ENCODE results near the gene SMC2. TPM values are rescaled to one million over a fixed set of nuclear protein-coding genes. Genes with fewer than 3 reads are reported as not detected.

SMC2 gene
- total RNA-seq, 1 donor, result 6.9 TPM

DNA sequence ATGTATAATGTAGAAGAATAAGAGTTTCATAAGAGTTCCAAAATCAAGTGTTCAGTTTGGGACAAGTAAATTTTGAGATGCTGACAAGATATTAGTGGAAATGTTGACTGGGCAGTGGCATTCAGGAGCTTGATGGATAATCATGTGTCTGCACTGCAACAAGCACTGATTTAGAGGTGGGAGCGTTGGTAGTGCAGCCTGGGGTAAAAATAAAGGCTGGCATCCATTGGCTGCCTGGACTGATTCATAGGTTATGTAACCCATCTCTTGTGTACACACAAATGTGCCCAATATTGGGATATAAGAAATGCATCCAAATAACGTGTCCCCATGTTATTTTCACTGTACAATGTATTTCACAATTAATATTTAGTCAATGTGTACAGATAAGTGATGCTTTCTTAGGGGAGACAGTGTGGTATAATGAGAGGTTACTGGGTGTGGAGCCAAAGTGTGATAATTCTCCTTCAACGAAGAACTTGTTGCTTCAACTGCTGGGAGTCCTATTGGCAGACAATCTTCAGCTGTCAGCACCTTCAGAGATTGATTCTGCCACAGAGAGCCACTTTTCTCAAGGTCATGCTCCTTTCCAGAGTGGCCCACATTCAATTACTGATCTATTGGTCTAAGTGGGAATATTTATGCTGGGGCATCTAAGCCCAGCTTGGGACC, 20.9 kb upstream of the SMC2 start:
- Histone ChIP-seq H3K4me2 (ENCODE audit: insufficient read depth, low read length) (no peak overlapping the region), H3K27me3 (ENCODE audit: insufficient read depth, low read length) (no peaks in the 10 kb centered on the region), H3K36me3 (ENCODE audit: insufficient read depth, low read length) (no peaks in the 10 kb centered on the region), H3K79me2 (ENCODE audit: insufficient read depth, low read length) (no peaks in the 10 kb centered on the region), H4K20me1 (ENCODE audit: insufficient read depth, low read length) (no peaks in the 10 kb centered on the region), H3K4me1 (ENCODE audit: insufficient read depth, low read length) (peaks cover 35% of the 10 kb centered on the region), H3K9me3 (ENCODE audit: low read depth, low read length) (no peaks in the 10 kb centered on the region), H3K4me3 (ENCODE audit: insufficient read depth, low read length) (no peak overlapping the region), H3K27ac (ENCODE audit: low read depth, low read length) (no peak overlapping the region), H2AFZ (ENCODE audit: low read length) (no peak overlapping the region)
- TF ChIP-seq, protein P1, sequence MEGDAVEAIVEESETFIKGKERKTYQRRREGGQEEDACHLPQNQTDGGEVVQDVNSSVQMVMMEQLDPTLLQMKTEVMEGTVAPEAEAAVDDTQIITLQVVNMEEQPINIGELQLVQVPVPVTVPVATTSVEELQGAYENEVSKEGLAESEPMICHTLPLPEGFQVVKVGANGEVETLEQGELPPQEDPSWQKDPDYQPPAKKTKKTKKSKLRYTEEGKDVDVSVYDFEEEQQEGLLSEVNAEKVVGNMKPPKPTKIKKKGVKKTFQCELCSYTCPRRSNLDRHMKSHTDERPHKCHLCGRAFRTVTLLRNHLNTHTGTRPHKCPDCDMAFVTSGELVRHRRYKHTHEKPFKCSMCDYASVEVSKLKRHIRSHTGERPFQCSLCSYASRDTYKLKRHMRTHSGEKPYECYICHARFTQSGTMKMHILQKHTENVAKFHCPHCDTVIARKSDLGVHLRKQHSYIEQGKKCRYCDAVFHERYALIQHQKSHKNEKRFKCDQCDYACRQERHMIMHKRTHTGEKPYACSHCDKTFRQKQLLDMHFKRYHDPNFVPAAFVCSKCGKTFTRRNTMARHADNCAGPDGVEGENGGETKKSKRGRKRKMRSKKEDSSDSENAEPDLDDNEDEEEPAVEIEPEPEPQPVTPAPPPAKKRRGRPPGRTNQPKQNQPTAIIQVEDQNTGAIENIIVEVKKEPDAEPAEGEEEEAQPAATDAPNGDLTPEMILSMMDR (IDR thresholded peaks at IDR 0.05; ENCODE audit: extremely low read depth, low read depth, low read length), result no peak
- DNase-seq (ENCODE audit: insufficient read length, low spot score, missing footprints), result peak; percentile 8

DNA sequence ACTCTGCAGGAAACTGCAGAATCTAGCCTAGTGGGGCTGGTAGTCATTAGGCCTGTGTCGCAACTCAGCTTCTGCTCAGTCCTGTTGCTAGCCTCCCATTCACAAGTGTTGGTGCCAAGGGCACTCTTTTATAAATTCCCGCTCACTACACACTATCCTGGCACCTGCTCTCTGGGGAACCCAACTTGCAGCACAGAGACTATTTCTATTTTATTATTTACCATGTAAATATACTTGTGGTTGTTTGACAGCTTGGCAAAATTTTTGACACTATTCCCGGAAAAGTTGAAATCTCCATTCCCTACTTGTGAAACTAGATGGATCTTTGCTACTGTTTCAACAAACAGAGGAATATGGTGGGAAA, 20.4 kb upstream of the SMC2 start:
- Histone ChIP-seq H4K20me1 (ENCODE audit: insufficient read depth, low read length) (no peaks in the 10 kb centered on the region), H3K4me3 (ENCODE audit: insufficient read depth, low read length) (no peak overlapping the region), H3K4me2 (ENCODE audit: insufficient read depth, low read length) (no peak overlapping the region), H3K27me3 (ENCODE audit: insufficient read depth, low read length) (no peaks in the 10 kb centered on the region), H3K79me2 (ENCODE audit: insufficient read depth, low read length) (no peaks in the 10 kb centered on the region), H3K36me3 (ENCODE audit: insufficient read depth, low read length) (no peaks in the 10 kb centered on the region), H2AFZ (ENCODE audit: low read length) (peak overlapping the region; percentile 24), H3K4me1 (ENCODE audit: insufficient read depth, low read length) (peaks cover 35% of the 10 kb centered on the region), H3K9me3 (ENCODE audit: low read depth, low read length) (no peaks in the 10 kb centered on the region), H3K27ac (ENCODE audit: low read depth, low read length) (no peak overlapping the region)
- TF ChIP-seq, protein P1 (IDR thresholded peaks at IDR 0.05; ENCODE audit: extremely low read depth, low read depth, low read length), result no peak
- no peak for DNase-seq (ENCODE audit: insufficient read length, low spot score, missing footprints)

DNA sequence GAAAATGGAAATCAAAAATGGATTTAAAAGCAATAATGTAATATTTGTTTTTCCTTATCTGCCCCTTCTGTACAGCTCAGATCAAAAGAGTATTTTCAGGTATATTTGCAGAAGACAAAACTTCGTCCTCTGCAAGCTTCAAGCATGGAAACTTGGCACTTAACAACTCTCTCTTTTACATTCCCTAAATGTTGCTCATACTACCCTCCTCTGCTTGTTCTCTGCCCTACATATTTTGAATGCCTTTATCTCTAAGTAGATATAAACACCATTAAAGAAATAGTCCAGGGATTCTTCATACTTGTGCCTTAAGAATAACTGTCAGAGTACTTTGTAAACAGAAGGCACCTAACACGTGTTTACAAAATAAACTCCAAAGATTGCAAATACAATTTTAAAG, 19.2 kb upstream of the SMC2 start:
- no peak for DNase-seq (ENCODE audit: insufficient read length, low spot score, missing footprints)
- Histone ChIP-seq H3K9me3 (ENCODE audit: low read depth, low read length) (no peaks in the 10 kb centered on the region), H3K4me2 (ENCODE audit: insufficient read depth, low read length) (peak overlapping the region; percentile 22), H3K27ac (ENCODE audit: low read depth, low read length) (peak overlapping the region; percentile 64), H3K36me3 (ENCODE audit: insufficient read depth, low read length) (no peaks in the 10 kb centered on the region), H2AFZ (ENCODE audit: low read length) (no peak overlapping the region), H4K20me1 (ENCODE audit: insufficient read depth, low read length) (no peaks in the 10 kb centered on the region), H3K4me3 (ENCODE audit: insufficient read depth, low read length) (no peak overlapping the region), H3K27me3 (ENCODE audit: insufficient read depth, low read length) (no peaks in the 10 kb centered on the region), H3K4me1 (ENCODE audit: insufficient read depth, low read length) (peaks cover 35% of the 10 kb centered on the region), H3K79me2 (ENCODE audit: insufficient read depth, low read length) (no peaks in the 10 kb centered on the region)
- TF ChIP-seq, protein P1 (IDR thresholded peaks at IDR 0.05; ENCODE audit: extremely low read depth, low read depth, low read length), result no peak

DNA sequence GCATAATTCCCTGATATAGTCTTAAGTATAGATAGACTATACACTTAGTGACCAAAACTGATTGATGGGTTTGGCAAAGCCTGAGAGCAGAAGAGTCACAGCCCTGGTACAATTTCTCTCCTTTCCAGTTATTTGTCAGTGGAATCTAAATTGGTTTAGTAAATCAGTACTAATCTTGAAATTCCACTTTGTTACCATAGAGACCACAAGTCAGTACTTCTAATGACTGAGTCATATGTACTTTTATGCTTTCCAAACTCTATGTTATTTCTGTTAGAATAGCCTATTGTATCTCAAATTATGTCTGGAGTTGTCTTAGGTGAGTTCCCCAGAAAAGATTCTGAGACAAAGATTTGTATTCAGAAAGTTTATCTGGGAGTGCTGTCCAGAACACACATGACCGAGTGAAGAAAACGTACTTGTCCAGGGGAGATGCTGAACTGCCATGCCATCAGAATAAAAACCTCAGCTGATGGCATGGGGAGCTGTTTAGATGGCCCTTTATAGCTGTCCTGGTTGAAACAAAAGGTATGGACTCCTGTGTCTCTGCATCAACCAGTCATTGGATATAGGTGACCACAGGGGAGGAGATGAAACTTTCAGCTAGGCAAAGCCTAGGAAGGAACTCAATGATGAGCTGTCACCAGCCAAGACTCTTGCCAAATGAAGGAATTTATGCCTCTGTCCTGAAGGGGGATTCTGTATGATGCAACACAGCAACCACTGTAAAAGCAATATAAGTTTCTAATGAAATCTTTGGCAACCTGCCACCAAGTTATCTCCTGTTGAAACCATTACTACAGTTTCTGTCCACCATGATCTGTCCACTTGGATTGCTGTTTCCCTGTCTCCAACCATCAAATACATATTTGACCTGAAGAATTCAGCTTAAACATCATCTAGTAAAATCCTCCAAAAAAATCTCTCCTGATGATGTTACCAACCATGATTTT, 18.0 kb upstream of the SMC2 start:
- H2AFZ ChIP-seq (ENCODE audit: low read length), result no peak overlapping the region
- no peaks in the 10 kb centered on the region for H3K36me3 ChIP-seq (ENCODE audit: insufficient read depth, low read length)
- H3K79me2 ChIP-seq (ENCODE audit: insufficient read depth, low read length), result no peaks in the 10 kb centered on the region
- H3K27me3 ChIP-seq (ENCODE audit: insufficient read depth, low read length), result no peaks in the 10 kb centered on the region
- H4K20me1 ChIP-seq (ENCODE audit: insufficient read depth, low read length), result no peaks in the 10 kb centered on the region
- peak overlapping the region; percentile 64 for H3K27ac ChIP-seq (ENCODE audit: low read depth, low read length)
- peak overlapping the region; percentile 22 for H3K4me2 ChIP-seq (ENCODE audit: insufficient read depth, low read length)
- peak; percentile 79 for DNase-seq (ENCODE audit: insufficient read length, low spot score, missing footprints)
- TF ChIP-seq, protein P1 (IDR thresholded peaks at IDR 0.05; ENCODE audit: extremely low read depth, low read depth, low read length), result peak; percentile 24
- H3K4me1 ChIP-seq (ENCODE audit: insufficient read depth, low read length), result peaks cover 35% of the 10 kb centered on the region
- no peaks in the 10 kb centered on the region for H3K9me3 ChIP-seq (ENCODE audit: low read depth, low read length)
- H3K4me3 ChIP-seq (ENCODE audit: insufficient read depth, low read length), result no peak overlapping the region
